ENCODE measurements around the gene BTD. TPM values are rescaled to one million over a fixed set of nuclear protein-coding genes. Genes with fewer than 3 reads are reported as not detected.

Gene BTD
- total RNA-seq, 4 donors from 2014 or later = 44.3 to 87.6 (median 58.7) TPM

- no peak for TF ChIP-seq CTCF (IDR thresholded peaks at IDR 0.05; ENCODE audit: low read depth)
These were observed 77.8 kb downstream of the BTD start for GRCh38 chr3:15679306-15679705.

GRCh38 chr3:15681668-15682067, 80.1 kb downstream of the BTD start:
- no peak for TF ChIP-seq CTCF (IDR thresholded peaks at IDR 0.05; ENCODE audit: low read depth)

GRCh38 chr3:15682561-15683185, 81.1 kb downstream of the BTD start:
- TF ChIP-seq CTCF (IDR thresholded peaks at IDR 0.05; ENCODE audit: low read depth) = no peak

GRCh38 chr3:15683253-15683652, 81.7 kb downstream of the BTD start:
- no peak for TF ChIP-seq CTCF (IDR thresholded peaks at IDR 0.05; ENCODE audit: low read depth)

GRCh38 chr3:15685927-15686326, 84.4 kb downstream of the BTD start:
- no peak for TF ChIP-seq CTCF (IDR thresholded peaks at IDR 0.05; ENCODE audit: low read depth)

GRCh38 chr3:15690230-15690629, 88.7 kb downstream of the BTD start:
- no peak for TF ChIP-seq CTCF (IDR thresholded peaks at IDR 0.05; ENCODE audit: low read depth)

GRCh38 chr3:15690748-15691147, 89.2 kb downstream of the BTD start:
- TF ChIP-seq CTCF (IDR thresholded peaks at IDR 0.05; ENCODE audit: low read depth) = no peak

All from subcutaneous adipose tissue (tissue), 4 donors.